GM20000 (cell line): Measurements from ENCODE around the gene WWC1.

ENCODE experiments used
- DNase-seq: peaks from one replicate; pipeline ENCODE4 v3.0.0; 2012; ENCODE audit warnings: low spot score
- TF ChIP-seq, protein P1 (sequence below): IDR thresholded peaks from 2 replicates; pipeline ENCODE4 v1.5.1; 2012; ENCODE audit warnings: mild to moderate bottlenecking, control low read depth; ENCODE audit errors: extremely low read depth, missing control alignments

The WWC1 gene

DNA sequence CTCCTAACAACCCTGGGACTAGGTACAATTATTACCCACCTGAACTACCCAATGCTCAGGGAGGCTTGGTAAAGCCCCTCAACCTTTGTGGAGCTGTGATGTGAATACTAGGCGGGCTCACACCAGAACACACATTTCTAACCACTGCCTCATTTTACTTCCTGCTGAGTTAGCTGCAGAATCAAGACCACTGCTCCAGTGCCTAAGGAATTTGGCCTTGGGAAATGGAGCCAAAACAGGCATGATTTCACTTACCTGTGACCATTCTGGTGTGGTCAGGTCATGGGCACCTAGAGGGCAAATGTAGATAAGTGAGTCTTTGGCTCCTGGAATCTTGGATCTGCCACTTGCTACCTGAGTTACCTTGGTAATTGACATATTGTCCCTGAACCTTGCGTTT lies 5.2 kb downstream of the WWC1 start:
- TF ChIP-seq, protein P1, sequence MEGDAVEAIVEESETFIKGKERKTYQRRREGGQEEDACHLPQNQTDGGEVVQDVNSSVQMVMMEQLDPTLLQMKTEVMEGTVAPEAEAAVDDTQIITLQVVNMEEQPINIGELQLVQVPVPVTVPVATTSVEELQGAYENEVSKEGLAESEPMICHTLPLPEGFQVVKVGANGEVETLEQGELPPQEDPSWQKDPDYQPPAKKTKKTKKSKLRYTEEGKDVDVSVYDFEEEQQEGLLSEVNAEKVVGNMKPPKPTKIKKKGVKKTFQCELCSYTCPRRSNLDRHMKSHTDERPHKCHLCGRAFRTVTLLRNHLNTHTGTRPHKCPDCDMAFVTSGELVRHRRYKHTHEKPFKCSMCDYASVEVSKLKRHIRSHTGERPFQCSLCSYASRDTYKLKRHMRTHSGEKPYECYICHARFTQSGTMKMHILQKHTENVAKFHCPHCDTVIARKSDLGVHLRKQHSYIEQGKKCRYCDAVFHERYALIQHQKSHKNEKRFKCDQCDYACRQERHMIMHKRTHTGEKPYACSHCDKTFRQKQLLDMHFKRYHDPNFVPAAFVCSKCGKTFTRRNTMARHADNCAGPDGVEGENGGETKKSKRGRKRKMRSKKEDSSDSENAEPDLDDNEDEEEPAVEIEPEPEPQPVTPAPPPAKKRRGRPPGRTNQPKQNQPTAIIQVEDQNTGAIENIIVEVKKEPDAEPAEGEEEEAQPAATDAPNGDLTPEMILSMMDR = no peak
- no peak for DNase-seq

DNA sequence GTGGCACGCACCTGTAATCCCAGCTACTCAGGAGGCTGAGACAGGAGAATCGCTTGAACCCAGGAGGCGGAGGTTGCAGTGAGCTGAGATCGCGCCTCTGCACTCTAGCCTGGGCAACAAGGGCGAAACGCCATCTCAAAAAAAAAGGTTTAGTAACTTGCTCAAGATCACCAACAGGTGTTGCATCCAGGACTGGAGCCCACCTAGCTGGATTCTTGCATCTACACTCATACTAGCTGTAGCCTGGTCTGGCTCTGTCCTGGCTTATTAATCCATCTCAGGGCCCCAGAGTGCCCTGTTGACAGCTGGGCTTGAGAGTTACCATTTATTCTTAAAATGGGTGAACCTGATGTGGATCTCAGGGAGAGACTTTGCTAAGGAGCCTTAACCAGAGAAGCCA lies 7.5 kb downstream of the WWC1 start:
- DNase-seq = no peak
- TF ChIP-seq, protein P1 = no peak

DNA sequence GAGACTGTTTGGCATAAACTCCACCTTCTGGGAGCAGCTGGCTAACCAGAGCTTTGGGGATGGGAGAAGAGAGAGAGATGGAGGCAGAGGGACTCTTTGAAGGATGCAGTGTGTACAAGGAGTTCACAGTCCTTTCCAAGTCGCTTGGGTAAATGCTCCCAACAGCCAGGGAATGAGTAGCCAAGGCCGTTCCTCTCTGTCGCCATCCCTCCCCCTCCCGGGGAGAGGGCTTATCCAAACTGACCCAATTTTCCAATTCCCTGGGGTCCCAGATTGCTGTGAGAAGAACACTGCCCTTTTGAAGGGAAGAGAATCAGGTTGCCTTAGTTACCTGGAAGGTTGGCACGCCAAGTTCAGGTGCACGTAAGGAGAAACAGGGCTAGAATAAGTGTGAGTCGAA lies 7.9 kb downstream of the WWC1 start:
- TF ChIP-seq, protein P1 = no peak
- DNase-seq = no peak

DNA sequence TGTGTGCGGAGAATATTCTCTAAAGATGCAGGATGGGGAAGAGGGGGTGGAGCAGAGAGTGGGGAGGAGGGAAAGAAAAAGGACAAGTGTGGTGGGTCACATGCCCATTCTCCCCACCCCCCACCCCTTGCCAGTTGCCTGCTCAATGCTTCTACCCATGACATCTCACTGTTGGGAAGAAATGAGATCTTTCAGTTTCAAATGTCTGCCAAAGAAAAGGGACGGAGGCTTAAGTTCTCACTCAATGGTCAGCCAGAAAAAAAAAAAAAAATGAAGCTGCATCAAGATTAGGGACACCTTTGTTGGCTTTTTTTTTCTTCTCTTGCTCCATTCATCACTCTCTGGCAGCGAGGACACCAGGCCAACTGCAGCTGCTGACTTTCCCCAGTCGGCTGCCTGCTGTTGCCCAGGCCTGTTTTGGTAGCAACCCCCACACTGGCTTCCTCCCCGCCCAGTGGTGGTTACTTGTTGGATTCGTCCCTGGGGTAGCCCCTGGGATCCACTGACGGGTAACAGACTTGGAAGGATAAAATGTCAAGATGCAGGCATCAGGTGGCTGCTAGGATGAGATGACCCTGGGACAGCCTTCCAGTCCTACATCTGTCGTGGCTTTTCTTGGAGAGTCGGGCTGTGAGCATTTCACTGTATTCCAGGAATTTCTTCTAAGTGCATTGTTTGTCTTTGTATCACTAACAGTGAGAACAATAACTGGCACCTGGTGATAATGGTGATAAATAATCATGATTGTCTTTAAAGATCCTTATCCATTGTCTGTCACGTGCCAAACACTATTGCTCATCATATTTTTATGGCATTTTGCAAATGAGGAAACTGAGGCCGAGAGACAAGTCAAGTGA lies 9.1 kb downstream of the WWC1 start:
- DNase-seq = no peak
- TF ChIP-seq, protein P1 = no peak

DNA sequence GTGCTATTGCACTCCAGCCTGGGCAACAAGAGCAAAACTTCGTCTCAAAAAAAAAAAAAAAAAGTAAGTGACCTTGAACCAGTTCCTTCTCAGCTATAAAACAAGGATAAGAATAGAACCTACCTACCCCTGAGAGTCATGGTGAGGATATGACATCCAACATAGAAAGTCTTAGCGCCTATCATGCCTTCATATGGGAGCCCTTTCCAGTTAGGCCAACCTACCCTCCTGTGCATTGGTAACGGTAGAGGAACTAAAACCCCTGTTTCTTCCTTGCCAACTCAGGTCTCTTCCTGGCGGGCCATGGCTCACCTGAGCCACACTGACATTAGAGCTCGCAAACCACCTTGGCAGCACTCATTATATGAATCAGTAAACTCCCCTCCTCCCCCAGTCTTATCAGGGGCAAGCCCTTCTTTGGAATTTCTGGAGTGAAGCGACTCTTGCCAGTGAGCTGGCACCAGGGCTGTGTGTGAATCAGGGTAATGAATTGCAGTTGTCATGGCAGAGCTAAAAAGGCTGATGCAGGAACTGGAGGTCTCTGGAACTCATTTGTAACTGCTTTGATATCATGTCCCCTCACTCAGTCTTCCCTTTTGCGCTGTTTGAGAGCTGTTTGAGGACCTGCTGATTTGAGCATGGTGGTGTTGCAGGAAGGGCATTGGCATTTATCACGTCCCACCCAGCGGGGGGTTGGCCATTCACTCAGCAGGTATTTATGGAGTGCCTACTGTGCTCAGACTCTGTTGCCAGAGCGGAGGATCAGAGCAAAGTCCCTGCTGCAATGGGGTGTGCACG lies 10.3 kb downstream of the WWC1 start:
- TF ChIP-seq, protein P1 = no peak
- no peak for DNase-seq

DNA sequence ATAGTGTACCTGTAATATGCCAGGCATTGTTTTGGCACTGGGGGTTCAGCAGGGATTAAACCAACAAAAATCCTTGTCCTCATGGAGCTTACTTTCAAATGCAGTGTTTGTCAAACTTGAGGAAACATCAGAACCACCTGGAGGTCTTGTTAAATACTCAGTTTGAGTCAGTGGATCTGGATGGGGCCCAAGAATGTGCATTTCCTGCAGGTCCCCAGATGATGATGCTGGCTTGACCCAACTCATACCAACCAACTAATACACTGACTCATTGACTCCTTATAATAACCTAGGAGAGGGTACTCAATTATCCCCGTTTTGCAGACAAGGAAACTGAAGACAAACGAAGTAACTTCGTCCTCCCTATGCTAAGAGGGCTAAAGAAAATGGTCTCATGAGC lies 11.3 kb downstream of the WWC1 start:
- TF ChIP-seq, protein P1 = no peak
- no peak for DNase-seq

DNA sequence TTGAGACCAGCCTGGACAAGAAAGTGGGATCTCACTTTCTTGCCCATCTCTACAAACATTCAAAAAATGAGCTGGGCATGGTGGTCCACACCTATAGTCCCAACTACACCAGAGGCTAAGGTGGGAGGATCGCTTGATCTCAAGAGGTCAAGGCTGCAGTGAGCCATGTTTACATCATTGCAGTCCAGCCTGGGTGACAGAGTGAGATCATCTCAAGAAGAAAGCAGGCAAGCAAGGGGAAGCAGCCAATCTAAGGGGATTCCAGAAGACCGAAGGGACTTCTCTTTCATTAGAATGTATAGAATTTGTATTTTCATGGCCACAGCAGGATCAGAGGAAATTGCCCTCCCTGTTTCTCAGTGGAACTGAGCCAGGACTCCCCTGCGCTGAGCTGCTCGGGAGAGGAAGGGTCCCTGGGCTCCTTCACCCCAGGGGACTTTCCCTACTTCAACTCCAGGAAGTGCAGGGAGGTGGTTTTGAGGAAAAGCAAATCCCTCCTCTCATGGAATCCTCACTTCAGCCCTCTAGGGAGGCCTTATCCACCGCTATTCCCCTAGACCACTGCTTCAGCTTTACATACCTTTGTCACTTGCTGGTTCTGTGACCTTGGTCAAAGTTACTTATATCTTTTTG lies 12.1 kb downstream of the WWC1 start:
- no peak for DNase-seq
- TF ChIP-seq, protein P1 = no peak
